HUES6 (cell line): ENCODE measurements around the gene SF1.

Source experiments
- H3K27ac ChIP-seq: 2 replicates; pipeline ENCODE4 v1.7.0; 2013; ENCODE audit warnings: low read depth, mild to moderate bottlenecking, low read length, inconsistent platforms
- H3K27me3 ChIP-seq: 2 replicates; pipeline ENCODE4 v1.6.1; 2013; ENCODE audit warnings: low read length; ENCODE audit not compliant: control insufficient read depth, insufficient read depth
- H3K36me3 ChIP-seq: 2 replicates; pipeline ENCODE4 v1.6.1; 2013; ENCODE audit warnings: low read length; ENCODE audit not compliant: control insufficient read depth, insufficient read depth
- H3K4me1 ChIP-seq: 2 replicates; pipeline ENCODE4 v1.6.1; 2013; ENCODE audit warnings: low read length; ENCODE audit not compliant: control insufficient read depth, insufficient read depth
- H3K4me3 ChIP-seq: 2 replicates; pipeline ENCODE4 v1.5.1; 2013; ENCODE audit warnings: low read depth, low read length
- H3K9ac ChIP-seq: one replicate; pipeline ENCODE4 v1.6.1; 2013; ENCODE audit warnings: mild to moderate bottlenecking, low read length
- H3K9me3 ChIP-seq: 2 replicates; pipeline ENCODE4 v1.6.1; 2013; ENCODE audit warnings: low read depth, low read length; ENCODE audit not compliant: control insufficient read depth, insufficient read depth

Gene SF1

DNA sequence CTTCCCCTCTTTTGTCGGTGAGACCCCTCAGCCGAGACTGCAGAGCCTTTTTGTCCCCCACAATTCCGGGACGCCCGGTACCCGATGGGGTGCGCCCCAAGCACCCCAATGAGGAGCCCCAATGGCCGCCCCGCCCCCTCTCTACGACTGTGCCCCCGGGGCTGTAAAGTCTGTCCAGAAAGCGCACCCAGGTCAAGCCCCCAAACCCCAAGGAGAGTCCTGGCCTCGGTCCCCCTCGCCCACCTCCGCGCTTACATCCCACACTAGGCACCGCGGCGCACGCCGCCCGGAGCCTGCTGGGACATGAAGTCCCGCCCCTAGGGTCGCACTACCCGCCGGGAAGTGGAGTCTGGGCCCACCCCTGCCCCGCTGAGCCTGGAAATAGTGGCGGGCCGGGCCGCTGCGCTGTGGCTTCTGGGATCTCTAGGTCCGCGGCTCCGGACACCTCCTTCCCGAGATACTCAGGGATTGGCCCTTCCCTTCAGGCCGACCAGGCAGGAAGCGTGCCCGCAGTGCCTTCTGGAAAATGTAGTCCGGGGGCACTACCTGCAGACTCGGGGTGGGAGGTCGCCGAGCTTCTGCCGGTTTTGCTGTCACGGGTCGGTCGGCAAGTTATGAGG is 32.0 kb upstream of the SF1 start, which contains the start of gene MEN1:
Gene MEN1 (minus strand): TSS at position 281 of the 620 bp plus-strand sequence. CDS start 442 bp downstream, outside the sequence.
- Histone ChIP-seq H3K9me3 (no peaks in the 10 kb centered on the region), H3K4me1 (peaks cover 6% of the 10 kb centered on the region), H3K27ac (no peak within 1 kb of the TSS), H3K27me3 (no peaks in the 10 kb centered on the region), H3K9ac (peak within 1 kb of the TSS; percentile 60), H3K36me3 (peaks cover 27% of the 10 kb centered on the region), H3K4me3 (peak within 1 kb of the TSS; percentile 83)

- Histone ChIP-seq H3K9ac (peak overlapping the region; percentile 60), H3K4me3 (peak overlapping the region; percentile 83), H3K36me3 (peaks cover 33% of the 10 kb centered on the region), H3K4me1 (peaks cover 6% of the 10 kb centered on the region), H3K27ac (no peak overlapping the region), H3K27me3 (no peaks in the 10 kb centered on the region), H3K9me3 (no peaks in the 10 kb centered on the region)
Observed at GRCh38 chr11:64809781-64810241, 31.5 kb upstream of the SF1 start.

- Histone ChIP-seq H3K27me3 (no peaks in the 10 kb centered on the region), H3K4me1 (peaks cover 12% of the 10 kb centered on the region), H3K9ac (no peak overlapping the region), H3K27ac (no peak overlapping the region), H3K36me3 (peaks cover 41% of the 10 kb centered on the region), H3K4me3 (no peak overlapping the region), H3K9me3 (no peaks in the 10 kb centered on the region)
Observed at GRCh38 chr11:64805481-64805880, 27.1 kb upstream of the SF1 start.

DNA sequence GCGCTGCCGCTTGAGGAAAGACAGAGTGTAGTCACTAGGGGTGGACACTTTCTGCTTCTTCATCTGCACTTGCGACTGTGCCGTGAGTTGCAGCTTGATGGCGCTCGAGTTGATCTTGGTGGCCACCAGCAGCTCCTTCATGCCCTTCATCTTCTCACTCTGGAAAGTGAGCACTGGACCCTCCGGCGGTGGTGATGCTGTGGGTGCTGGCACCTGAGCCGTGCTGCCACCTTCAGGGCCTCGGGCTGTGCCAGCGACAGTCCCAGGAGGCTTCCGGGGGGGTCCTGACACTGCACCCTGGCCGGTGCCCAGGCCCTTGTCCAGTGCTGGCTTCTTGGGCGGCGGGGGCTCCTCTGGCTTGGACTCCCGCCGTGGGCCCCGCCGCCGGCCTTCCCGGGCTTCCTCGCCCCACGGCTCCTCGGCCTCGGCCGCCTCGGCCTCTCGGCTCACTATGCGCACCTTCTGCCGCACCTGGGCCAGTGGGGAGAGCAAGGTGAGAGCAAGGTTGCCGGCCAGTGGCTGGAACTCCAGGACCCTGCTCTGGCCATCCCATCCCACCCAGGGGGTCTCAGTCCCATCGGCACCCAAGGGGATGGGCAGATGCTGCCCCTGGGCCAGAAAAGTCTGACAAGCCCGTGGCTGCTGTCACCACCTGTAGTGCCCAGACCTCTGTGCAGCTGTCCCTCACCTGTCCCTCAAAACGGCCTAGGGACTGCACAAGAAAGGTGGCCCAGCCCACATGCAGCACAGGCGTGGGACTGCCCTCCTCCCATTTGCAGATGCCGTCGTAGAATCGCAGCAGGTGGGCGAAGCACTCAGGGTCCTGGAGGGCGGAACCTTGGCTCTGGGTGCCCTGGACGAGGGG is 26.2 kb upstream of the SF1 start:
- Histone ChIP-seq H3K27ac (no peak overlapping the region), H3K4me1 (peaks cover 11% of the 10 kb centered on the region), H3K9me3 (no peaks in the 10 kb centered on the region), H3K36me3 (peaks cover 45% of the 10 kb centered on the region), H3K9ac (no peak overlapping the region), H3K4me3 (peak overlapping the region; percentile 83), H3K27me3 (no peaks in the 10 kb centered on the region)

DNA sequence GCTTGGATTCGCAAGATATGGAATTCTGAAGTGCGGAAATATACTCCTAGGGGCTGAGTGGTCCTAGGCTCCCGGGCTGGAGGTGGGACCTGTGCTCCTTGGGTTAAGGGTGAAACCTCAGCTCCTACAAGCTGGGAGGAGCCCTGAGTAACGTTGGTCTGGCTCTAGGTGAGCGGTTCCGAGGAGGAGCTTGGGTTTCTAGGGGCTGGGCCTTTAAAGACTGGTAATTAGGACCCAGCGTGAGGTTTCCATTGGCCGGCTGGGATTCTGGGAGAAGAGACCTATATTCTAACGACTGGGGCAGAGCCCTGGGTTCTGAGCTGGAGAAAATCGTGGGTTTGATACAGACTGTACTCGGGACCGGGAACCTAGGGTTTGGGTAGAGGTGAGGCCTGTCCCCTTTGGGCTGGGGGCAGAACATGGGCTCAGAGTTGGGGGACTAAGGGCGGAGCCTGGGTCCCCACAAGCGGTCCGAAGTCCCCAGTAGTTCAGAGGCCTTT is 25.6 kb upstream of the SF1 start:
- Histone ChIP-seq H3K9me3 (no peaks in the 10 kb centered on the region), H3K4me3 (peak overlapping the region; percentile 83), H3K36me3 (peaks cover 52% of the 10 kb centered on the region), H3K27ac (no peak overlapping the region; the same call in 1 of the 2 replicates), H3K9ac (no peak overlapping the region), H3K27me3 (no peaks in the 10 kb centered on the region), H3K4me1 (peaks cover 6% of the 10 kb centered on the region; the same call in 1 of the 2 replicates)

DNA sequence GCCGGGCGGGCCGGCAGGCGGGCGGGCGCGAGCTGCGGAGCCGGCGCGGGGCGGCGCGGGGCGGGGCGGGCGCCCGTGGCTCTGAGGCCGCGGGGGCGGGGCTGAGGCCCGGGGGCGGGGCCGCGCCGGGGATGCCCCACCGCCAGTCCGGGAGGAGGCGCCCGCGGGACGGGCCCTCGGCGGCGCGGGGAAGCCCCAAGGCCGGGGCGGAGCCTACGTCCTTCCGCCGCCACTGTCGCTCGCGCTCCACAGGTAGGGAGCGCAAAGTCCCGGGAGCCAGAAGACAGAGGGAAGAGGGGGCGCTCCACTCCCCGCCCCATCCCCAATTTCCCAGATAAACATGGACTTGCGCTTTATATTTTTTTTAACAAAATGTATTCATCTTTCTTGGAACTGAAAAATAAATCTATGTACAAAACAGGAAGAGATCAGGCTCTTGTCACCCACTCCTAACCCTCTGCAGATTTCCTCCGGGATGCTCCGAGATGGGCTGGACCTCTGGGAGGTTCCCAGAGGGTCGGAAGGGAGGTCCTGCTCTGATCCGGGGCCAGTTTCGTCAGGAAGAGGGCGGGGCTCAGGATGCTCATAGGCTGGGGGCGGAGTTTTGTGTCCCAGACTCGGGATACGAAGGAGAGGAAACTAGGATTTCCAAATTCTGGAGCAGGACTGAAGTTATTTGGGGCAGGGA is 25.0 kb upstream of the SF1 start, which contains the start of gene MAP4K2:
Gene MAP4K2 (minus strand): TSS at position 57 of the 688 bp plus-strand sequence. CDS start 65 bp downstream, outside the sequence.
- H3K27me3 ChIP-seq = no peaks in the 10 kb centered on the region
- no peak within 1 kb of the TSS; the same call in 1 of the 2 replicates for H3K27ac ChIP-seq
- peaks cover 6% of the 10 kb centered on the region; the same call in 1 of the 2 replicates for H3K4me1 ChIP-seq
- H3K36me3 ChIP-seq = peaks cover 53% of the 10 kb centered on the region
- peak within 1 kb of the TSS; percentile 83 for H3K4me3 ChIP-seq
- no peaks in the 10 kb centered on the region for H3K9me3 ChIP-seq
- H3K9ac ChIP-seq = peak within 1 kb of the TSS; percentile 62

- Histone ChIP-seq H3K9ac (no peak overlapping the region), H3K9me3 (no peaks in the 10 kb centered on the region), H3K27ac (no peak overlapping the region), H3K4me3 (peak overlapping the region; percentile 67), H3K4me1 (peaks cover 6% of the 10 kb centered on the region; the same call in 1 of the 2 replicates), H3K27me3 (no peaks in the 10 kb centered on the region), H3K36me3 (peaks cover 46% of the 10 kb centered on the region)
Observed at GRCh38 chr11:64802370-64803157, 24.2 kb upstream of the SF1 start.

DNA sequence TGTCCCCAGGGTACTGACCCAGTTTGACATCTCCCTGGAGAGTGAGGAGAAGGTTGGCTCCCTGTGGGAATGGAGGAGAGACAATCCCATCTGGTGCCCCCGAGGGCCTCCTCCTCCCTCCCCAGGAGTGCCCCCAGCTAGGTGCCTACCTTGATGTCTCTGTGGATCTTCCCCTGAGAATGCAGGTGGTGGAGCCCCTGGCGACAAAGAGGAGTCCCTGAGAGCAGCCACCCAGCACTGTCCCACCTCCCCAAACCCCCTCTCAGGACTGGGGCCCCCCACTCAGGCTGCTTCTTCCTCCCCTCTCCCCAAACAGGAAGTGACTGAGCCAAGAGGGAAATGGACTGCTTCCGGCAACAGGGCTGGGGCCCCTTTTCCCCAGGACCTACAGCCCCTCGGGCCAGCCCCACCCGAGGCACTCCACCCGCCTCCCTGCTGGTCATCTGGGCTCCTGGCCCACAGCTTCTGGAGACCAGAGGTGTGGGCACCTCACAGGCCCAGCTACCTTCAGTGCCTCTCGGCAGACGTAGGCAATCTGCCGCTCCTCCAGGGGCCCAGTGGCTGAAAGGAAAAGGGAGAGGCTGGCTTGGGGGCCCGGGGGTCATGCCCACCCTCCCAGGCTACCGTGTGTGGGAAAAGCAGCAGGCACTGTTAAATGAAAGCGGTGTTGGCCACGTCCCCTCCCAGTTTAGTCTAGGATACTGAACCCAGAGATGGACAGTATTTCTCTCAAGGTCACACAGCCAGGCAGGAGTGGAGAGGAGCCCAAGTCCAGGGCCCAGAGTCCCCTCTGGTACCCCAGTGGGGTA is 23.4 kb upstream of the SF1 start:
- Histone ChIP-seq H3K9me3 (no peaks in the 10 kb centered on the region), H3K27ac (no peak overlapping the region), H3K9ac (peak overlapping the region; percentile 2), H3K27me3 (no peaks in the 10 kb centered on the region), H3K36me3 (peaks cover 46% of the 10 kb centered on the region), H3K4me1 (peaks cover 6% of the 10 kb centered on the region; the same call in 1 of the 2 replicates), H3K4me3 (no peak overlapping the region)

DNA sequence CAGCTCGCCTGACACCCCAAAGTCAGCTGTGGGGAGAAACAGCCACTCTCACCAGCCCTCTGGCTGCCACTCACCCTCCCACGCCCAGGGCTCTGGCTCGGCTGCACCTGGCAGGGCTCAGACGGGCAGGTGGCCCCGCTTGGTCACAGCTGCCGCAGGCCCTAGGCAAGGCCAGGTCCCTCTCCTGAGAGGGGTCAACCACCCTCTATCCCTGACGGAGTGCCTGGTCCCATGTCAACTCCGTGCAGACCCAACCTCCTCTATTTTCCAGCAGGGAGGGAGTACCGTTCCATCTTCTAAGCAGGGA is 22.8 kb upstream of the SF1 start:
- Histone ChIP-seq H3K27me3 (no peaks in the 10 kb centered on the region), H3K9ac (peak overlapping the region; percentile 2), H3K4me1 (peaks cover 6% of the 10 kb centered on the region; the same call in 1 of the 2 replicates), H3K36me3 (peaks cover 47% of the 10 kb centered on the region), H3K9me3 (no peaks in the 10 kb centered on the region), H3K4me3 (no peak overlapping the region), H3K27ac (no peak overlapping the region)
